Measurements from ENCODE around the gene SARM1. TPM values are rescaled to one million over a fixed set of nuclear protein-coding genes. Genes with fewer than 3 reads are reported as not detected.

The SARM1 gene
- polyA plus RNA-seq, 3 donors from 2014 or later: 8.0 to 9.2 (median 9.1) TPM

GRCh38 chr17:28345419-28346198, 25.9 kb upstream of the SARM1 start:
- no peaks in the 10 kb centered on the region for H3K27me3 Mint-ChIP-seq (ENCODE audit: low read depth in 3 of 3)
- H3K36me3 Mint-ChIP-seq: peaks cover 4 to 46% (median 12%) of the 10 kb centered on the region in 3 donors
- no peak for DNase-seq
- H3K4me3 Mint-ChIP-seq: no peak overlapping the region
- H3K27ac Mint-ChIP-seq: peak overlapping the region in 1 of 6 donors; percentile 7
- H3K9me3 Mint-ChIP-seq: no peaks in the 10 kb centered on the region
- no peaks in the 10 kb centered on the region for H3K4me1 Mint-ChIP-seq

DNA sequence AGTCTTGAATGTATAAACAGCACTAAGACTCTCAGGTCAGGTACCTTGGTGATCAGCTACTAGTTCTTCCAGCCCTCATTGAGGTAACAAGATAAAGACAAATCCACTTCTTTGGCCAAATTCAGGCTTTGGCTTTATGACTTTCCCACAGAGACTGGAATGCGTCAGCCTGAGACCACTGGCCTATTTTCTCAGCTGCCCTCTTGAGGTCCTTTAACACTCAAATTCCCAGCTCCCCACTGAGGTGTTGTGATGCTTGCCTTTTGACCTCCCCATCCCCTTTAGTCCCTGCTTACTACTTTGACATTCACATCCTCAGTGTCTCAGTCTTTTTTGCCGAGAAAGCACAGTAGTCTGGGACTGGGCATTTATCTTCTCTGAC, 25.3 kb upstream of the SARM1 start:
- Mint-ChIP-seq H3K36me3 (peaks cover 9 to 51% (median 17%) of the 10 kb centered on the region in 3 donors), H3K9me3 (no peaks in the 10 kb centered on the region), H3K4me3 (no peak overlapping the region), H3K27me3 (ENCODE audit: low read depth in 3 of 3) (peaks cover 0 to 2% (median 0%) of the 10 kb centered on the region in 3 donors), H3K27ac (peak overlapping the region in 1 of 6 donors; percentile 7), H3K4me1 (no peaks in the 10 kb centered on the region)
- DNase-seq: no peak

GRCh38 chr17:28346746-28347246, 24.7 kb upstream of the SARM1 start:
- Mint-ChIP-seq H3K27ac (peak overlapping the region in 1 of 6 donors; percentile 17), H3K9me3 (no peaks in the 10 kb centered on the region), H3K36me3 (peaks cover 11 to 55% (median 17%) of the 10 kb centered on the region in 3 donors), H3K4me1 (no peaks in the 10 kb centered on the region), H3K27me3 (ENCODE audit: low read depth in 3 of 3) (peaks cover 0 to 3% (median 0%) of the 10 kb centered on the region in 3 donors), H3K4me3 (no peak overlapping the region)
- DNase-seq: no peak

DNA sequence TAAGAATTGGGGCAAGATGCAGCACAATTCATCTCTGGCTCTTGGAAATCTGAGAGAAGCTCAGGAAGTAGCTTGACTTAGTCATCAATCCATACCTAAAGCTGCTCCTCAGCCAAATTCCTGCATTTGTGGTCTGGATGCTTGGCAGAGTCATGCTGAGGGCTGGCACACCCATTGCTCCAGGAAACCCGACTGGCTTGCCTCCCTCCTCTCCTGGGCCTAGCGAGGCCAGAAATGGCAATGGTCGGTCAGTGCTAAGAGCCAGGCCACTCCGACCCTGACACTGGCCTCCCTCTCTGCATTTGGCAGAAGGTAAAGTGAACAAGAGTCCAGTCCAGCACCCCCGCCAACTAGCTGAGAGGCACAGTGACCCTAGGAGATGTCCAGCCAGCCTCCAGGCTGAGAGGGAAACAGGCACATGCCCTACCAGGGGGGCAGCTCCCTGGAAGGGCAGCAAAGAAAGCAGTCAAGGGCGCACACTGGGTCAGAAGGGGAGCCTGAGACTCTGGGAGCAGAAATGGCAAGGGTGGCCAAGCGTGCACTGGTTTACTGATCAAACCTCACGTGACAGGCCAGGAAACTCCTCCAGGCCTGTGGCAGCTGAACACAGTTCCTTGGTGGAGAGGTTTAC, 24.1 kb upstream of the SARM1 start:
- DNase-seq: no peak
- Mint-ChIP-seq H3K27ac (no peak overlapping the region), H3K4me1 (no peaks in the 10 kb centered on the region), H3K9me3 (no peaks in the 10 kb centered on the region), H3K36me3 (peaks cover 11 to 54% (median 20%) of the 10 kb centered on the region in 3 donors), H3K27me3 (ENCODE audit: low read depth in 3 of 3) (peaks cover 0 to 3% (median 0%) of the 10 kb centered on the region in 3 donors), H3K4me3 (no peak overlapping the region)

DNA sequence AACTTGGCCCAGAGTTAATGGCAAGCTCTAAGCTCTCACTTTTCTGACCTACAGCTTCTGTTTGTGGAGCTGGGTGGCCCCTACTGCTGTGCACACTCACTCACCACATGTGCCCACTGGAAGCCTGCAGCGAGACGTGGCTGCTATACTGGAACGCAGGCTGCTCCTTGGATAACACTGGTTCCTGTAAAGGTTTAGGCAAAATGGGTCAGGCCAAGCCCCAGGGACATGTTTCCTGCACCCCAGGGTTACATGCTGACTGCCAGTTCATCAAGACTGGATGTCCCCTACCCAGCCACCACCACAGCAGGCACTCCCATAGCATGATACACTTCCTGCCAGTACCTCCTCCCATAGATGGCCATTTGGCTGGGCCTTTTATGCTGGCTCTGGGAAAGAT, 22.5 kb upstream of the SARM1 start:
- Mint-ChIP-seq H3K36me3 (peaks cover 11 to 49% (median 20%) of the 10 kb centered on the region in 3 donors), H3K9me3 (no peaks in the 10 kb centered on the region), H3K4me1 (no peaks in the 10 kb centered on the region), H3K27me3 (ENCODE audit: low read depth in 3 of 3) (peaks cover 0 to 3% (median 0%) of the 10 kb centered on the region in 3 donors), H3K27ac (no peak overlapping the region), H3K4me3 (no peak overlapping the region)
- DNase-seq: no peak

- Mint-ChIP-seq H3K27me3 (ENCODE audit: low read depth in 3 of 3) (peaks cover 0 to 3% (median 0%) of the 10 kb centered on the region in 3 donors), H3K4me3 (no peak overlapping the region), H3K36me3 (peaks cover 11 to 51% (median 19%) of the 10 kb centered on the region in 3 donors), H3K4me1 (peaks cover 0 to 5% of the 10 kb centered on the region in 2 donors), H3K27ac (no peak overlapping the region), H3K9me3 (no peaks in the 10 kb centered on the region)
- DNase-seq: no peak
These were observed 21.2 kb upstream of the SARM1 start for GRCh38 chr17:28350271-28350670.

DNA sequence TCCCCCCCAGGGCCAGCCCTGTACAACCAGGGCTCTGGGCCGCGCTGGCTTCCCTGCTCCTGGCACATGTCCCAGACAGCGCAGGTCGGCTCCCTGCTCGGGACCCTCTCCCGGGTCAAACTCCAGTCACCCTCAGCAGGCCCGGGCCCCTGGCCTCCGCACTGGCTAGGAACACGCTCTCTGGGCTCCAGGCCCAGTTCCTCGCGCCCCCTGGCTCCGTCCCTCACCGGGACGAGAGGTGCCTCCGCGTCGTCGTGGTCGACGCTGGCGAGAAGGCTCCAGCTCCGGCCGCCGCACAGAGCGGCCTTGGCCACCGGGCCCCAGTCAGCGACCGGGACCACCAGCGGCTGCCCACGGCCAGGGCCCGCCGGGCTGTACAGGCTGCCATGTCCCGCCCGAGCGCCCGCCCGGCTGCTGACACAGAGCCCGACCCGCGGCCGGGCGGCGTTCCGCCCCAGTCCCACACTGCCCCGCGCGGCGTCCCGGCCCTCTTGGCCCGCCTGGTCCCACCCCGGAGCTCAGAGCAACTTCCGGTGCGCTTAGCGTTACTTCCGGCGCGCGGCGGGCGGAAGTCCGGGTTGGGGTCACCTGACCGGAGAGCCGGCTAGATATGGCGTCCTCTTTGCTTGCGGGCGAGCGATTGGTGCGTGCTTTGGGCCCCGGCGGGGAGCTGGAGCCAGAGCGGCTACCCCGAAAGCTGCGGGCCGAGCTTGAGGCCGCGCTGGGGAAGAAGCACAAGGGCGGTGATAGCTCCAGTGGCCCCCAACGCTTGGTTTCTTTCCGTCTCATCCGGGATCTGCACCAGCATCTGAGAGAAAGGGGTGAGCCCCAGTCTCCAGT, 14.2 kb upstream of the SARM1 start, which contains the start of gene POLDIP2:
Gene POLDIP2 (minus strand): TSS at position 467 of the 840 bp plus-strand sequence. CDS start 79 bp downstream, at position 388.
- H3K27ac Mint-ChIP-seq: peak within 1 kb of the TSS; percentile 88 to 95 (median 95)
- peaks cover 0 to 7% (median 5%) of the 10 kb centered on the region in 3 donors for H3K27me3 Mint-ChIP-seq (ENCODE audit: low read depth in 3 of 3)
- DNase-seq: peak; percentile 95 to 96 (median 95)
- H3K4me3 Mint-ChIP-seq: peak within 1 kb of the TSS; percentile 92 to 95 (median 94)
- H3K4me1 Mint-ChIP-seq: peaks cover 25 to 34% of the 10 kb centered on the region in 2 donors
- peaks cover 3 to 24% (median 8%) of the 10 kb centered on the region in 3 donors for H3K36me3 Mint-ChIP-seq
- H3K9me3 Mint-ChIP-seq: no peaks in the 10 kb centered on the region

DNA sequence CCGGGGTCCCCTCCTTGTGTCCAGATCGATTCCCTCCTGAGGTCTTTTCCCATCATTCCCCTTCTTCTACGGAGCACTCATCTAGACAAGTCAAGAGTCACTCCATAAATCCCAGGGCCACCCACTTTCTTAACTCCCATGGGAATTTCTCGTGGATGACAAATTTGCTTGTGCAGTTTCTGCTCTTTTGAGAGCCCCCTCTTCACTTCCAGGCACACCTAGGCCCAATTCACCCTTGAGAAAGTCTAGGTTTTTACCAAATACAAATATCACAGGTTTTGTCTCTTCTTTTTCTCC, 13.6 kb upstream of the SARM1 start:
- H3K36me3 Mint-ChIP-seq: peaks cover 2 to 26% (median 8%) of the 10 kb centered on the region in 3 donors
- DNase-seq: no peak
- H3K4me1 Mint-ChIP-seq: peaks cover 25 to 34% of the 10 kb centered on the region in 2 donors
- H3K9me3 Mint-ChIP-seq: no peaks in the 10 kb centered on the region
- peak overlapping the region; percentile 92 to 95 (median 94) for H3K4me3 Mint-ChIP-seq
- H3K27ac Mint-ChIP-seq: peak overlapping the region; percentile 88 to 95 (median 95)
- H3K27me3 Mint-ChIP-seq (ENCODE audit: low read depth in 3 of 3): peaks cover 0 to 7% (median 5%) of the 10 kb centered on the region in 3 donors

DNA sequence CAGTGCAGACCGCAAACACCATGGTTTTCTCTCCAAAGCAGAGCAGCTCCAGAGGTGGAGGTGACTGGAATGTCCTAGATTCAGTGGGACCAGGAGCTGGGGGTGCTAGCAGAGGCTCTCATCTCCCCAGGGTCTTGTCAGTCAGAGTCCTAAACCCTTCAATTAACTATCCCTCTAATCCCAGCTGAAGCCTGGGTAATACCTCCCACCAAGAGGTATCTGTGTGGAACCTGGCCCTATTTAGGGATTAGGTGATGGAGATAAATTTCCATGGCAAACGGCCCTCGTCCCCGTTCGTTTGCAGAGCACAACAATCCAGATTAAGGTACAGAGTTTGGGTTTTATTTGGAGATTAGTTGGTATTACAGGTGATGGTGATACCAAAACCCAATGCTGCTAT, 8.3 kb upstream of the SARM1 start:
- Mint-ChIP-seq H3K27me3 (ENCODE audit: low read depth in 3 of 3) (peaks cover 0 to 3% (median 0%) of the 10 kb centered on the region in 3 donors), H3K36me3 (peaks cover 0 to 22% (median 8%) of the 10 kb centered on the region in 3 donors), H3K4me1 (peaks cover 6% of the 10 kb centered on the region in 2 donors), H3K4me3 (no peak overlapping the region), H3K9me3 (no peaks in the 10 kb centered on the region), H3K27ac (no peak overlapping the region)
- DNase-seq: no peak

GRCh38 chr17:28363776-28364650, 7.5 kb upstream of the SARM1 start:
- Mint-ChIP-seq H3K4me1 (peaks cover 0 to 3% of the 10 kb centered on the region in 2 donors), H3K27me3 (ENCODE audit: low read depth in 3 of 3) (peaks cover 0 to 3% (median 0%) of the 10 kb centered on the region in 3 donors), H3K36me3 (peaks cover 0 to 22% (median 8%) of the 10 kb centered on the region in 3 donors), H3K27ac (no peak overlapping the region), H3K4me3 (no peak overlapping the region), H3K9me3 (no peaks in the 10 kb centered on the region)
- no peak for DNase-seq

- H3K4me1 Mint-ChIP-seq: no peaks in the 10 kb centered on the region
- H3K27me3 Mint-ChIP-seq (ENCODE audit: low read depth in 3 of 3): peaks cover 0 to 5% (median 0%) of the 10 kb centered on the region in 3 donors
- no peaks in the 10 kb centered on the region for H3K9me3 Mint-ChIP-seq
- H3K36me3 Mint-ChIP-seq: peaks cover 0 to 18% (median 8%) of the 10 kb centered on the region in 3 donors
- no peak for DNase-seq
- no peak within 1 kb of the TSS for H3K27ac Mint-ChIP-seq
- H3K4me3 Mint-ChIP-seq: no peak within 1 kb of the TSS
These were observed 6.7 kb upstream of the SARM1 start, which contains the start of gene SEBOX for GRCh38 chr17:28364665-28365363. Gene SEBOX, minus strand, starts transcription at chr17:28365199. Its CDS starts 48 bp downstream, at chr17:28365151.

- DNase-seq: no peak
- no peak overlapping the region for H3K27ac Mint-ChIP-seq
- H3K9me3 Mint-ChIP-seq: no peaks in the 10 kb centered on the region
- peaks cover 0 to 15% (median 4%) of the 10 kb centered on the region in 3 donors for H3K36me3 Mint-ChIP-seq
- H3K4me1 Mint-ChIP-seq: no peaks in the 10 kb centered on the region
- H3K4me3 Mint-ChIP-seq: no peak overlapping the region
- H3K27me3 Mint-ChIP-seq (ENCODE audit: low read depth in 3 of 3): peaks cover 0 to 5% (median 0%) of the 10 kb centered on the region in 3 donors
These were observed 6.0 kb upstream of the SARM1 start for GRCh38 chr17:28365487-28365886.

All from immature natural killer cell (primary cell).